Loucy (cell line): ENCODE measurements around the gene CLEC16A.

Source experiments
- H2AFZ ChIP-seq: fragments of 200-600 bp; sonication (generic); 2 replicates; pipeline ENCODE4 v1.6.0; 2016; ENCODE audit warnings: antibody characterized with exemption, mild to moderate bottlenecking, low read length, moderate library complexity
- H3F3A ChIP-seq: fragments of 200-600 bp; 2 replicates; pipeline ENCODE4 v1.6.0; 2016; ENCODE audit warnings: antibody characterized with exemption, low read depth, mild to moderate bottlenecking
- H3K27me3 ChIP-seq: fragments of 200-600 bp; sonication (generic); 2 replicates; pipeline ENCODE4 v1.6.1; 2014; ENCODE audit warnings: low read length, mild to moderate bottlenecking; ENCODE audit not compliant: insufficient read depth, poor library complexity, severe bottlenecking
- H3K36me3 ChIP-seq: fragments of 200-600 bp; sonication (generic); 2 replicates; pipeline ENCODE4 v1.6.1; 2016; ENCODE audit warnings: low read length; ENCODE audit not compliant: insufficient read depth
- H3K4me1 ChIP-seq: fragments of 200-600 bp; sonication (generic); 2 replicates; pipeline ENCODE4 v1.5.1; 2014; ENCODE audit warnings: low read length, mild to moderate bottlenecking; ENCODE audit not compliant: insufficient read depth, poor library complexity, severe bottlenecking
- H3K4me2 ChIP-seq: fragments of 200-600 bp; sonication (generic); 2 replicates; pipeline ENCODE4 v1.6.0; 2014; ENCODE audit warnings: antibody characterized with exemption, low read length, low read depth, mild to moderate bottlenecking; ENCODE audit not compliant: poor library complexity, severe bottlenecking
- H3K4me3 ChIP-seq: fragments of 200-600 bp; sonication (generic); 2 replicates; pipeline ENCODE4 v1.5.1; 2014; ENCODE audit warnings: low read length, mild to moderate bottlenecking, mixed read lengths; ENCODE audit not compliant: poor library complexity, severe bottlenecking
- H3K79me2 ChIP-seq: fragments of 200-600 bp; sonication (generic); 2 replicates; pipeline ENCODE4 v1.6.1; 2014; ENCODE audit warnings: low read length; ENCODE audit not compliant: insufficient read depth
- H3K9ac ChIP-seq: fragments of 200-600 bp; sonication (generic); 2 replicates; pipeline ENCODE4 v1.6.0; 2014; ENCODE audit warnings: mild to moderate bottlenecking, low read depth, low read length, moderate library complexity; ENCODE audit not compliant: poor library complexity, severe bottlenecking
- H3K9me2 ChIP-seq: fragments of 200-600 bp; sonication (generic); replicated peaks from 2 replicates; pipeline ENCODE4 v1.6.1; 2016; ENCODE audit warnings: low read depth, low read length, mixed read lengths
- H3K9me3 ChIP-seq: fragments of 200-600 bp; sonication (generic); 2 replicates; pipeline ENCODE4 v1.6.1; 2014; ENCODE audit warnings: mild to moderate bottlenecking, antibody characterized with exemption, low read length, low read depth; ENCODE audit not compliant: insufficient read depth
- H4K20me1 ChIP-seq: fragments of 200-600 bp; sonication (generic); 2 replicates; pipeline ENCODE4 v1.6.0; 2014; ENCODE audit warnings: antibody characterized with exemption, low read length, mild to moderate bottlenecking; ENCODE audit not compliant: insufficient read depth, poor library complexity, severe bottlenecking
- EZH2phosphoT487 ChIP-seq: fragments of 200-600 bp; IDR thresholded peaks from 2 replicates; pipeline ENCODE4 v1.6.1; 2018; ENCODE audit warnings: antibody characterized with exemption, mild to moderate bottlenecking, moderate library complexity, borderline replicate concordance
- TF ChIP-seq, protein P1 (sequence below): fragments of 200-600 bp; sonication (generic); conservative IDR thresholded peaks from 2 replicates; pipeline ENCODE4 v1.5.1; 2014; ENCODE audit warnings: mild to moderate bottlenecking, antibody characterized with exemption, low read length

The CLEC16A gene

DNA sequence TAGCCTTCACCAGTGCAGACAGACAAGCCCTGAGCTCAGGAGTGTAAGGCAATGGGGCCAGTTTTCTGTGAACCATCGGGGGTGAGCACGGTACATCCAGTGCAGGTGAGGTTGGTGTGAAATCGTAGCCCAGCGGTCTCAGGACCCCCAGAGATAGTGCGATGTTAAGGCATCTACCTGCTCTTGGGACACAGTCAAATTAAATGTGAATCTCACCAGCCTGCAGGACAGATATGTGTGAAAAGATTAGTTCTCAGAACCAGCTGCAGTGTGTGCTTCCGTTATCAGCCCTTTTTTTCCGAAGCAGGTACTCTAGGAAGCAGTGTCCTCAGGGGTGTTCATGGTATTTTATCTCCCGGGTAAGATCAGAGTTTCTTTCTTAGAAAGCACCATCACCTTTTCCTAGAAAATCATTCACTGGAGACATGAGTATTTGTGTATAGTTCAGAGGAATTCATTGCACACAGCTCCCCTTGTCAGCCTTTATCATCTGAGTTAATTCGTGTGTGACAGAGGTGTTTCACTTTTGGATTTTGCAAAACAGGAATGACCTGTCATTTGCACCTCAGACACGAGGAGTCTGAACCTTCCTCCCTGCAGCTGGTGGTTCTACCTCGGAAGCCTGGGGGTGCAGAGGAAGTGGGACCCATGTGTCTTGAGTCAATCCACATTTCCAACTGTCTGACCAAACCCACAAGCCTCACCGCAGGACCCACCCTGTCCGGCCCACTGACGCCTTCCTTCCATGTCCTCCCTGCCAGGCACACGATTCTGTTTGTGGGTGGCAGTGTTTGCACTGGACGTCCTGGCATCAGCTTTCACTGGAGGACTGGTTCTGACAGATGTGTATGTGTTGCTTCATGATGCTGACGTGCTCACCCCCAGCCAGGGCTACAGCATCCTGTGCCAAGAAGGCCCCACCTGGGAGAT is 107.8 kb downstream of the CLEC16A start:
- Histone ChIP-seq H2AFZ (no peak overlapping the region), H3K9me3 (no peaks in the 10 kb centered on the region), H3K4me1 (no peaks in the 10 kb centered on the region)

DNA sequence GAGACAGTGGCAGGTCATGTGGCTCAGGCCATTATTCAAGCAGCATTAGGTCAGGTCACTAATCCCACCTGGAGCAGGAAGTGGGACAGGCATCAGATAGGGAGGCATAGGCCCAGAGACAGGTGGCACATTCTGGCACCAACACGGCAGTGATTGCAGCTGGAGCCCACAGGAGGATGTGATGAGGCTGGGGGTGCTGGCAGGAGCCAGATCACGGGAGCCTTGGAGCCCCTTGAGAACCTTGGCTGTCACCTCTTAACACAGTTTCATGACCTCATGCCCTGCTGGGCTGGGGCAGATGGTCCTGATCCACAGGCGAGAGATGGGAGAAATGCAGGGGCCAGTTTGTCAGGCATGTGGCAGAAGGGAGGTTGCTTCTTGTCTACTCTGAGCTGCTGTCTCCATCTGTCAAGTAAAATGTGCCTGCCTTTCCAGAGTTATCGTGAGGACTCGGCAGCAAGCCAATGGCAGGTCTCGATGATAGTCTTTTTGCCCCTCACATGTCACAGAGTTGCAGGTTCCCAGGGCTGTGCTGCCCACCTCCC is 109.6 kb downstream of the CLEC16A start:
- H3K4me2 ChIP-seq: no peak overlapping the region
- no peaks in the 10 kb centered on the region for H3K4me1 ChIP-seq
- H2AFZ ChIP-seq: no peak overlapping the region
- H3K9ac ChIP-seq: no peak overlapping the region
- H4K20me1 ChIP-seq: no peaks in the 10 kb centered on the region
- H3K4me3 ChIP-seq: no peak overlapping the region
- TF ChIP-seq, protein P1, sequence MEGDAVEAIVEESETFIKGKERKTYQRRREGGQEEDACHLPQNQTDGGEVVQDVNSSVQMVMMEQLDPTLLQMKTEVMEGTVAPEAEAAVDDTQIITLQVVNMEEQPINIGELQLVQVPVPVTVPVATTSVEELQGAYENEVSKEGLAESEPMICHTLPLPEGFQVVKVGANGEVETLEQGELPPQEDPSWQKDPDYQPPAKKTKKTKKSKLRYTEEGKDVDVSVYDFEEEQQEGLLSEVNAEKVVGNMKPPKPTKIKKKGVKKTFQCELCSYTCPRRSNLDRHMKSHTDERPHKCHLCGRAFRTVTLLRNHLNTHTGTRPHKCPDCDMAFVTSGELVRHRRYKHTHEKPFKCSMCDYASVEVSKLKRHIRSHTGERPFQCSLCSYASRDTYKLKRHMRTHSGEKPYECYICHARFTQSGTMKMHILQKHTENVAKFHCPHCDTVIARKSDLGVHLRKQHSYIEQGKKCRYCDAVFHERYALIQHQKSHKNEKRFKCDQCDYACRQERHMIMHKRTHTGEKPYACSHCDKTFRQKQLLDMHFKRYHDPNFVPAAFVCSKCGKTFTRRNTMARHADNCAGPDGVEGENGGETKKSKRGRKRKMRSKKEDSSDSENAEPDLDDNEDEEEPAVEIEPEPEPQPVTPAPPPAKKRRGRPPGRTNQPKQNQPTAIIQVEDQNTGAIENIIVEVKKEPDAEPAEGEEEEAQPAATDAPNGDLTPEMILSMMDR: no peak
- no peak for TF ChIP-seq EZH2phosphoT487
- H3K27me3 ChIP-seq: no peaks in the 10 kb centered on the region
- H3K9me3 ChIP-seq: no peaks in the 10 kb centered on the region
- H3K9me2 ChIP-seq: no peaks in the 10 kb centered on the region
- H3K36me3 ChIP-seq: no peaks in the 10 kb centered on the region; the same call in 1 of the 2 replicates
- H3K79me2 ChIP-seq: no peaks in the 10 kb centered on the region
- no peaks in the 10 kb centered on the region for H3F3A ChIP-seq

More for the DNA sequence above, 107.8 kb downstream of the CLEC16A start:
- Histone ChIP-seq H3K27me3 (no peaks in the 10 kb centered on the region), H3K4me2 (no peak overlapping the region), H3F3A (no peaks in the 10 kb centered on the region), H4K20me1 (no peaks in the 10 kb centered on the region), H3K9ac (no peak overlapping the region), H3K4me3 (no peak overlapping the region), H3K36me3 (no peaks in the 10 kb centered on the region; the same call in 1 of the 2 replicates), H3K79me2 (no peaks in the 10 kb centered on the region), H3K9me2 (no peaks in the 10 kb centered on the region)
- TF ChIP-seq, protein P1: no peak
- TF ChIP-seq EZH2phosphoT487: no peak

DNA sequence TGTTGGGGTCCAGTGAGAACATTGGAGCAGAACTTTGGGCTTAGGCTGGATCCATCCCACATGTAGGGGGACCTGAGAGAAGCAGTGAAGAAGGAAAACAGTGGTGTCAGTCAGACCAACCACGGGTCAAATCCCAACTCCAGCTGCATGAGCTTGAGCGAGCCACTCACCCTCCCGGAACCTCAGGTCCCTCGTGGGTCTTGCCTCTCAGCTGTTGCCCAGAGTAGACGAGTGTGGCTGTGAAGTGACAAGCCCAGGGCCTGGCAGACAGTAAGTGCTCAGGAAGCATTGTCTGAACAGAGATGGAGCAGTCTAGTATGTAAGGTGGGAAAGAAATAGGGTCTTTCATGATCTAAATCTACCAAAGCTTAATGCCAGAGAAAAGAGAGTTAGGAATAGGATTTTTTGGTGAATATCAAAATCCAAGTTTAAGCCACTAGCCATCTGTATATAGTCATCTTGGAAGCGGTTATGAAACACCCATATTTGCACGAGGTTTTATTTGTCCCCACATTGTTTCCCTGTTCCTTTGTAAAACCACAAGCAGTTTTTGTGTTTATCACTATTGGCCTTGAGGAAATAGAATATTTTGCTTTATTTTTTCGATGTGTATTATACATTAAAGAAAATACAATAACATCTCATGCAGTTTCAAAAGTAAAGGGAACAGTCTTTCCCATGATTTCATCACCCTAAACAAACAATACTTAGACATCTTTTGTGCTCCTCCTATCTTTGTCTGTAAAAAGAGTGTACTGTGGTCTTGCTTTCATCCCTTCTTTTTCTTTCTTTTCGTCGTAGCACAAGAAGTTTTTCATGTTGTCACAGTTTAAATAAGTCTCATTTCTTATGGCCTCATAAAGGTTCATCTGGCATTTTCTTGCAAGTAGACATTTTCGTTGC is 112.0 kb downstream of the CLEC16A start:
- Histone ChIP-seq H3K4me3 (no peak overlapping the region), H2AFZ (no peak overlapping the region), H3K9ac (no peak overlapping the region), H4K20me1 (no peaks in the 10 kb centered on the region), H3K27me3 (no peaks in the 10 kb centered on the region), H3K4me2 (no peak overlapping the region), H3K4me1 (no peaks in the 10 kb centered on the region), H3K79me2 (no peaks in the 10 kb centered on the region), H3F3A (no peaks in the 10 kb centered on the region), H3K9me3 (no peaks in the 10 kb centered on the region), H3K9me2 (no peaks in the 10 kb centered on the region), H3K36me3 (no peaks in the 10 kb centered on the region; the same call in 1 of the 2 replicates)
- TF ChIP-seq EZH2phosphoT487: no peak
- TF ChIP-seq, protein P1: no peak
